ENCODE measurements around the gene LONRF2.

Gene LONRF2

GRCh38 chr2:100291152-100291970 is 30.9 kb downstream of the LONRF2 start:
- Histone ChIP-seq H3K4me3 (ENCODE audit: insufficient read length, low read depth) (no peak overlapping the region), H3K36me3 (ENCODE audit: insufficient read depth, insufficient read length, low read length) (no peaks in the 10 kb centered on the region), H3K4me1 (ENCODE audit: insufficient read depth, insufficient read length) (peaks cover 12% of the 10 kb centered on the region), H3K9ac (ENCODE audit: insufficient read length, low read depth) (peak overlapping the region; percentile 4), H3K9me3 (ENCODE audit: insufficient read depth, low read length) (no peaks in the 10 kb centered on the region), H3K27me3 (ENCODE audit: insufficient read depth, insufficient read length) (no peaks in the 10 kb centered on the region)
- peak; percentile 68 for DNase-seq (ENCODE audit: low read depth, low spot score)
- TF ChIP-seq SUZ12 (IDR thresholded peaks at IDR 0.05; ENCODE audit: extremely low read depth, insufficient read depth, insufficient read length) (no peak), YY1 (IDR thresholded peaks at IDR 0.05; ENCODE audit: insufficient read depth, insufficient read length) (no peak), ZNF274 (IDR thresholded peaks at IDR 0.05; ENCODE audit: low read depth, low read length) (no peak)

DNA sequence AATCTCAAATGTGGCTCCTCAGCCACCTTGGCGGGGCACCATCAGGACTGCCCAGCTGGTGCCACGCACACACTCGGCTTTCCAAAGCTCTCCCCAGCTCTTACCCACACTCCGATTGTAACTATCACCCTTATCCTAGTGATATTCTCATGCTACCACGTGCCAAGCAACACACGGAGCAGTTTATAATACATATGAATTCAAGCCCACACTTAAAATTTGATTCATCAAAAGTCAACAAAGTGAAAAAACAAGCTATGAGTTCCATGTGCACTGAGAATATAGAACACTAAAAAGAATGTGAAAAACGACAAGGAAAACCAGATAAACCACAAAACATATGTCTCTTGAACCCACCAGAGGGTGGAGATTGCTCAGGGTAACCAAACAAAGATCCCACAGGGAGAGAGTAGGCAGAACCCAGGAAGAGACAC is 31.6 kb downstream of the LONRF2 start:
- Histone ChIP-seq H3K4me3 (ENCODE audit: insufficient read length, low read depth) (no peak overlapping the region), H3K27me3 (ENCODE audit: insufficient read depth, insufficient read length) (no peaks in the 10 kb centered on the region), H3K9ac (ENCODE audit: insufficient read length, low read depth) (no peak overlapping the region), H3K36me3 (ENCODE audit: insufficient read depth, insufficient read length, low read length) (no peaks in the 10 kb centered on the region), H3K9me3 (ENCODE audit: insufficient read depth, low read length) (no peaks in the 10 kb centered on the region), H3K4me1 (ENCODE audit: insufficient read depth, insufficient read length) (peaks cover 16% of the 10 kb centered on the region)
- no peak for DNase-seq (ENCODE audit: low read depth, low spot score)
- no peak for TF ChIP-seq ZNF274 (IDR thresholded peaks at IDR 0.05; ENCODE audit: low read depth, low read length)
- TF ChIP-seq YY1 (IDR thresholded peaks at IDR 0.05; ENCODE audit: insufficient read depth, insufficient read length) = no peak
- TF ChIP-seq SUZ12 (IDR thresholded peaks at IDR 0.05; ENCODE audit: extremely low read depth, insufficient read depth, insufficient read length) = no peak

GRCh38 chr2:100289020-100289419 is 33.3 kb downstream of the LONRF2 start:
- H3K4me1 ChIP-seq (ENCODE audit: insufficient read depth, insufficient read length) = peaks cover 15% of the 10 kb centered on the region
- no peak for DNase-seq (ENCODE audit: low read depth, low spot score)
- no peak overlapping the region for H3K4me3 ChIP-seq (ENCODE audit: insufficient read length, low read depth)
- no peaks in the 10 kb centered on the region for H3K36me3 ChIP-seq (ENCODE audit: insufficient read depth, insufficient read length, low read length)
- TF ChIP-seq SUZ12 (IDR thresholded peaks at IDR 0.05; ENCODE audit: extremely low read depth, insufficient read depth, insufficient read length) (no peak), YY1 (IDR thresholded peaks at IDR 0.05; ENCODE audit: insufficient read depth, insufficient read length) (no peak), ZNF274 (IDR thresholded peaks at IDR 0.05; ENCODE audit: low read depth, low read length) (no peak)
- H3K27me3 ChIP-seq (ENCODE audit: insufficient read depth, insufficient read length) = no peaks in the 10 kb centered on the region
- H3K9ac ChIP-seq (ENCODE audit: insufficient read length, low read depth) = no peak overlapping the region
- no peaks in the 10 kb centered on the region for H3K9me3 ChIP-seq (ENCODE audit: insufficient read depth, low read length)

- H3K4me3 ChIP-seq (ENCODE audit: insufficient read length, low read depth) = no peak overlapping the region
- no peak for DNase-seq (ENCODE audit: low read depth, low spot score)
- peaks cover 9% of the 10 kb centered on the region for H3K4me1 ChIP-seq (ENCODE audit: insufficient read depth, insufficient read length)
- no peak overlapping the region for H3K9ac ChIP-seq (ENCODE audit: insufficient read length, low read depth)
- no peak for TF ChIP-seq YY1 (IDR thresholded peaks at IDR 0.05; ENCODE audit: insufficient read depth, insufficient read length)
- no peak for TF ChIP-seq SUZ12 (IDR thresholded peaks at IDR 0.05; ENCODE audit: extremely low read depth, insufficient read depth, insufficient read length)
- TF ChIP-seq ZNF274 (IDR thresholded peaks at IDR 0.05; ENCODE audit: low read depth, low read length) = no peak
- no peaks in the 10 kb centered on the region for H3K36me3 ChIP-seq (ENCODE audit: insufficient read depth, insufficient read length, low read length)
- H3K9me3 ChIP-seq (ENCODE audit: insufficient read depth, low read length) = no peaks in the 10 kb centered on the region
- no peaks in the 10 kb centered on the region for H3K27me3 ChIP-seq (ENCODE audit: insufficient read depth, insufficient read length)
Measured at GRCh38 chr2:100286318-100286717, 36.0 kb downstream of the LONRF2 start.

DNA sequence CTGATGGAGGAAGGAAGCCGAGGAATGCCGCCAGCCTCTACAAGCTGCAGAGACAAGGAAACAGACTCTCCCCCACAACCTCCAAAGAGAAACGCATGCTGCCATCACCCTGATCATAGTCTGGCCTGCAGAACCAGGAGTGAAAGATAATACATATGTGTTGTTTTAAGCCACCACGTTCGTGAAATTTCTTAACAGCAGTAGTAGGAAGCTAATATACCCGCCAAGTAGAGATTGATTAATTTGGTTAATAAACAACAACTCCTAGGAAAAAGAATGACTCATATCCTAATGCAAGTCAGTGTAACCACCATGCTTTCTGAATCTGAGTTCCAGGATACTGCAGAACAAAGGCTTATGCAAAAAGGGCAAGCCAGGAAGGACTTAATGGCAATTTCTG is 36.6 kb downstream of the LONRF2 start:
- Histone ChIP-seq H3K4me1 (ENCODE audit: insufficient read depth, insufficient read length) (peaks cover 9% of the 10 kb centered on the region), H3K4me3 (ENCODE audit: insufficient read length, low read depth) (no peak overlapping the region), H3K9ac (ENCODE audit: insufficient read length, low read depth) (no peak overlapping the region), H3K9me3 (ENCODE audit: insufficient read depth, low read length) (no peaks in the 10 kb centered on the region), H3K36me3 (ENCODE audit: insufficient read depth, insufficient read length, low read length) (no peaks in the 10 kb centered on the region), H3K27me3 (ENCODE audit: insufficient read depth, insufficient read length) (no peaks in the 10 kb centered on the region)
- no peak for DNase-seq (ENCODE audit: low read depth, low spot score)
- TF ChIP-seq SUZ12 (IDR thresholded peaks at IDR 0.05; ENCODE audit: extremely low read depth, insufficient read depth, insufficient read length) (no peak), YY1 (IDR thresholded peaks at IDR 0.05; ENCODE audit: insufficient read depth, insufficient read length) (no peak), ZNF274 (IDR thresholded peaks at IDR 0.05; ENCODE audit: low read depth, low read length) (no peak)

GRCh38 chr2:100285011-100285410 is 37.3 kb downstream of the LONRF2 start:
- Histone ChIP-seq H3K4me1 (ENCODE audit: insufficient read depth, insufficient read length) (peaks cover 11% of the 10 kb centered on the region), H3K9me3 (ENCODE audit: insufficient read depth, low read length) (no peaks in the 10 kb centered on the region), H3K27me3 (ENCODE audit: insufficient read depth, insufficient read length) (no peaks in the 10 kb centered on the region), H3K4me3 (ENCODE audit: insufficient read length, low read depth) (no peak overlapping the region), H3K9ac (ENCODE audit: insufficient read length, low read depth) (no peak overlapping the region), H3K36me3 (ENCODE audit: insufficient read depth, insufficient read length, low read length) (no peaks in the 10 kb centered on the region)
- no peak for DNase-seq (ENCODE audit: low read depth, low spot score)
- TF ChIP-seq SUZ12 (IDR thresholded peaks at IDR 0.05; ENCODE audit: extremely low read depth, insufficient read depth, insufficient read length) = no peak
- no peak for TF ChIP-seq YY1 (IDR thresholded peaks at IDR 0.05; ENCODE audit: insufficient read depth, insufficient read length)
- no peak for TF ChIP-seq ZNF274 (IDR thresholded peaks at IDR 0.05; ENCODE audit: low read depth, low read length)

GRCh38 chr2:100283724-100284501 is 38.4 kb downstream of the LONRF2 start:
- Histone ChIP-seq H3K4me3 (ENCODE audit: insufficient read length, low read depth) (no peak overlapping the region), H3K4me1 (ENCODE audit: insufficient read depth, insufficient read length) (peaks cover 16% of the 10 kb centered on the region), H3K9ac (ENCODE audit: insufficient read length, low read depth) (no peak overlapping the region), H3K27me3 (ENCODE audit: insufficient read depth, insufficient read length) (no peaks in the 10 kb centered on the region), H3K9me3 (ENCODE audit: insufficient read depth, low read length) (no peaks in the 10 kb centered on the region), H3K36me3 (ENCODE audit: insufficient read depth, insufficient read length, low read length) (no peaks in the 10 kb centered on the region)
- TF ChIP-seq SUZ12 (IDR thresholded peaks at IDR 0.05; ENCODE audit: extremely low read depth, insufficient read depth, insufficient read length) (no peak), ZNF274 (IDR thresholded peaks at IDR 0.05; ENCODE audit: low read depth, low read length) (no peak), YY1 (IDR thresholded peaks at IDR 0.05; ENCODE audit: insufficient read depth, insufficient read length) (no peak)
- DNase-seq (ENCODE audit: low read depth, low spot score) = no peak
